ENCODE results near the gene HERC3. TPM values are rescaled to one million over a fixed set of nuclear protein-coding genes. Genes with fewer than 3 reads are reported as not detected.
A peak's percentile ranks its signal among the peaks of the same experiment; 100 is the strongest.

The HERC3 gene
- 32.5 TPM for total RNA-seq (2013)
- polyA plus RNA-seq (10 to 100 TPM; 30.5 to 36.9 (median 36.7) TPM), polyA minus RNA-seq (28.3 and 29.8 TPM in 2 replicates), total RNA-seq (0.35 to 5.7 (median 4.1) reads per million in 11 experiments)

DNA sequence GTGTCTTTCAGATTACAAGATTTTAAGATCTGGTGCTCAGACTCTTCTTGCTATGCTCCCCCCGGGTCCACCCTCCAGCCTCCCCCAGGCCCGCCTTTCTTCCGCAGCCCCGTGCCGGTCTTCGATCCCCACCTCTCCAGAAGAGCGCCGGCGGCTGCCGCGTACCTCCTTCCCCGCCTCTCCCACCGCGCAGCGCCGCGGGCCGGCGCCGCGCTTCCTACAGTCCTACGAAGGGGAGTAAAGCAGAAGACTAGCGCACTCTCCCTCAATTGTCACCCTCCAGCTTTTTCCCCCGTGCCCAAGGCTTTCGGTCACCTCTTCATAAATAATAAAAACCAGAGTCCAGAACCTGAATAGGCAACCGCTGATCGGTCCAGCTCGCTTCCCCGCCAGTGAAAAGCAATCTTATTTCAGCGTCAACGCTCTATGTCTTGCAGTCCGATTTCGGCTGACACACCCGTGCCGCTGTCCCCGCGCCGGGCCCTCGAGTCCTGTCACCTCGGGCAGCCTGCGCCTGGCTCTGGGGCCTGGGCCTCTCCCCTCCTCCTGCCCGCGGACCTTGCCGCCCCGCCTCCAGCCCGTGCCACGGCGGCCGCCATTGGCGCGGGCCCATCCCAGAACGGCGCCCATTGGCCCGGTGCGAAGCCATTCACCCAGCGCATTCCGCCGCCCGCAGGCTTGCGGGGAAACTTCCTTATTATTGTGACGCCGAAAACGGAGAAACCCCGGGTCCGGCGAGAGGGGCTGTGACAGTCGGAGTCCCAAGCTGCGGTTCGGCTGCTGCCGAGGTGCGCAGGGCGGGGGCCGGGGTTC is at the start of gene HERC3:
TSS of gene HERC3 (plus strand) at position 694 of the 813 bp plus-strand sequence. CDS start 13,344 bp downstream, outside the sequence.
- intact Hi-C loops (cut with micrococcal nuclease) = loop anchor here (5.0 to 10.0 kb wide), 3 partner anchors 135 to 307 kb away; partner anchors contain the start of genes HERC5 (in 2 of the 2) and PPM1K (in 1 of the 2)
- Histone ChIP-seq H3K9me3 (replicated peaks in 1 of 2; ENCODE audit: control insufficient read depth in 1 of 2, insufficient read depth in 1 of 2, low read length in 2 of 2) (no peaks in the 10 kb centered on the region), H3K4me2 (replicated peaks; ENCODE audit: extremely low read depth, low read length, poor library complexity, severe bottlenecking) (peak within 1 kb of the TSS; percentile 81), H3K4me1 (ENCODE audit: control insufficient read depth in 1 of 2, insufficient read depth in 2 of 2, low read length in 2 of 2) (peaks cover 18 to 22% of the 10 kb centered on the region in 2 donors), H3K79me2 (ENCODE audit: insufficient read depth, low read length) (peaks cover 46% of the 10 kb centered on the region), H3K4me3 (replicated peaks in 1 of 3; ENCODE audit: low read depth in 2 of 3, low read length in 3 of 3) (peak within 1 kb of the TSS; percentile 76 to 82 (median 78)), H3K36me3 (replicated peaks in 1 of 2; ENCODE audit: control insufficient read depth in 1 of 2, insufficient read depth in 2 of 2, low read length in 2 of 2) (peaks cover 11% of the 10 kb centered on the region in 2 donors), H2AFZ (ENCODE audit: insufficient read depth, low read depth, low read length, poor library complexity, severe bottlenecking) (peak within 1 kb of the TSS; percentile 86), H3K27me3 (ENCODE audit: control insufficient read depth in 2 of 2, insufficient read depth in 2 of 2, low read length in 2 of 2) (no peaks in the 10 kb centered on the region), H3K27ac (ENCODE audit: low read depth in 1 of 2, low read length in 2 of 2) (peak within 1 kb of the TSS; percentile 82 to 96), H3K9ac (ENCODE audit: insufficient read depth, low read length, poor library complexity, severe bottlenecking) (peak within 1 kb of the TSS; percentile 100), H4K20me1 (ENCODE audit: insufficient read depth, low read length) (peaks cover 40% of the 10 kb centered on the region)
- DNase-seq = peak; percentile 88 to 92 (median 92)
- H3K4me1 Mint-ChIP-seq = peaks cover 31% of the 10 kb centered on the region
- peak within 1 kb of the TSS; percentile 95 to 97 for H3K4me3 Mint-ChIP-seq
- H3K36me3 Mint-ChIP-seq = peaks cover 13 to 19% of the 10 kb centered on the region in 2 donors
- H3K27me3 Mint-ChIP-seq (ENCODE audit: low read depth in 3 of 3) = peaks cover 3 to 10% (median 6%) of the 10 kb centered on the region in 3 donors
- TF ChIP-seq CTCF (IDR thresholded peaks at IDR 0.05) = no peak
- peak within 1 kb of the TSS; percentile 90 to 97 (median 94) for H3K27ac Mint-ChIP-seq
- H3K9me3 Mint-ChIP-seq = no peaks in the 10 kb centered on the region
- WGBS (ENCODE audit: insufficient coverage) = under 1% methylated on average over 70 of the region's 73 CpGs

DNA sequence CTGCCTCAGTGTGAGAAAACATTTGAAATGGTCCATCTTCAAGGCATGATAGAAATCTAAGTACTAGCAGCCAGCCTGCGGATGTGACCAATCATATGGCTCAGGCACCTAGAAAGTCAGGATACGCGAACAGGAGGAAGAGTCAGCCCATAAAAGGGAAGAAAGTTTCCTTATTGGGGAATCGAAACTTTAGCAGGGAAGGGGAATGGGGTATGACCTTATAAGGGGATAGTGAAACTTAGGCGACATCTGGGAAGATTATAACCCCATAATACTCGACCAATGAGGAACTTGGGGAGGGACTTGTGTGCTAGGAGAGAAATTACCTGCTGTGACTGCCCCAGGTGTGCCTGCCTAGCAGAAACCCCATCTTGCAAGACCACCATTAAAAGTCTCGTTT is 42.5 kb upstream of the HERC3 start:
- intact Hi-C loops (cut with micrococcal nuclease) = loop anchor here in 1 of 2 donors (10.0 kb wide), 1 partner anchor 475 kb away; no protein-coding TSS in a partner anchor
- H3K36me3 Mint-ChIP-seq = no peaks in the 10 kb centered on the region
- no peaks in the 10 kb centered on the region for H4K20me1 ChIP-seq (ENCODE audit: insufficient read depth, low read length)
- 92% methylated on average over 3 of the region's 7 CpGs for WGBS (ENCODE audit: insufficient coverage)
- H3K4me3 ChIP-seq (replicated peaks in 1 of 3; ENCODE audit: low read depth in 2 of 3, low read length in 3 of 3) = no peak overlapping the region
- no peak overlapping the region for H3K27ac ChIP-seq (ENCODE audit: low read depth in 1 of 2, low read length in 2 of 2)
- H3K4me1 Mint-ChIP-seq = no peaks in the 10 kb centered on the region
- H3K9ac ChIP-seq (ENCODE audit: insufficient read depth, low read length, poor library complexity, severe bottlenecking) = no peak overlapping the region
- no peaks in the 10 kb centered on the region for H3K36me3 ChIP-seq (replicated peaks in 1 of 2; ENCODE audit: control insufficient read depth in 1 of 2, insufficient read depth in 2 of 2, low read length in 2 of 2)
- peaks cover 0 to 6% (median 4%) of the 10 kb centered on the region in 7 donors for H3K9me3 Mint-ChIP-seq
- H3K4me3 Mint-ChIP-seq = no peak overlapping the region
- H3K79me2 ChIP-seq (ENCODE audit: insufficient read depth, low read length) = no peaks in the 10 kb centered on the region
- peaks cover 0 to 1% (median 1%) of the 10 kb centered on the region in 3 donors for H3K27me3 Mint-ChIP-seq (ENCODE audit: low read depth in 3 of 3)
- no peak for DNase-seq
- TF ChIP-seq CTCF (IDR thresholded peaks at IDR 0.05) = no peak
- H3K4me1 ChIP-seq (ENCODE audit: control insufficient read depth in 1 of 2, insufficient read depth in 2 of 2, low read length in 2 of 2) = no peaks in the 10 kb centered on the region
- H3K27me3 ChIP-seq (ENCODE audit: control insufficient read depth in 2 of 2, insufficient read depth in 2 of 2, low read length in 2 of 2) = no peaks in the 10 kb centered on the region
- peak overlapping the region in 1 of 7 donors; percentile 65 for H3K27ac Mint-ChIP-seq
- peaks cover 0 to 6% of the 10 kb centered on the region in 2 donors for H3K9me3 ChIP-seq (replicated peaks in 1 of 2; ENCODE audit: control insufficient read depth in 1 of 2, insufficient read depth in 1 of 2, low read length in 2 of 2)
- H2AFZ ChIP-seq (ENCODE audit: insufficient read depth, low read depth, low read length, poor library complexity, severe bottlenecking) = no peak overlapping the region
- H3K4me2 ChIP-seq (replicated peaks; ENCODE audit: extremely low read depth, low read length, poor library complexity, severe bottlenecking) = no peak overlapping the region
